ENCODE measurements around the gene YIF1B. TPM values are rescaled to one million over a fixed set of nuclear protein-coding genes. Genes with fewer than 3 reads are reported as not detected.

The YIF1B gene
- total and polyA plus RNA-seq, 2 donors from 2014 or later, result 30.3 to 62.7 TPM

GRCh38 chr19:38333245-38333644 lies 17.5 kb upstream of the YIF1B start:
- no peak overlapping the region for H3K4me3 ChIP-seq (ENCODE audit: low read length in 3 of 3)
- intact Hi-C loops (cut with DNase I), result loop anchor here (5.0 kb wide), 1 partner anchor 86 kb away; no protein-coding TSS in a partner anchor

GRCh38 chr19:38331728-38332127 lies 16.0 kb upstream of the YIF1B start:
- no peak overlapping the region for H3K27ac ChIP-seq (ENCODE audit: low read depth in 2 of 2, low read length in 2 of 2)
- FAIRE-seq, result no peak
- intact Hi-C loops (cut with DNase I), result loop anchor here (5.0 kb wide), 1 partner anchor 84 kb away; no protein-coding TSS in a partner anchor

More at GRCh38 chr19:38333245-38333644, 17.5 kb upstream of the YIF1B start:
- Histone ChIP-seq H3K9ac (ENCODE audit: low read length in 3 of 3) (no peak overlapping the region), H3K27ac (ENCODE audit: low read depth in 2 of 2, low read length in 2 of 2) (no peak overlapping the region), H3K36me3 (ENCODE audit: control insufficient read depth in 2 of 3, insufficient read depth in 3 of 3, low read length in 3 of 3) (no peaks in the 10 kb centered on the region), H3K9me3 (ENCODE audit: control insufficient read depth in 2 of 3, insufficient read depth in 1 of 3, low read length in 3 of 3) (no peaks in the 10 kb centered on the region), H3K27me3 (ENCODE audit: control insufficient read depth, insufficient read depth, low read length) (no peaks in the 10 kb centered on the region), H3K4me1 (ENCODE audit: control insufficient read depth in 2 of 3, insufficient read depth in 2 of 3, low read depth in 1 of 3, low read length in 3 of 3) (peaks cover 0 to 5% (median 0%) of the 10 kb centered on the region in 3 donors)
- FAIRE-seq (no peak), DNase-seq (no peak)
- TF ChIP-seq CTCF (IDR thresholded peaks at IDR 0.05; ENCODE audit: borderline replicate concordance, extremely low read depth, insufficient read depth), result no peak

GRCh38 chr19:38329651-38330050 lies 13.9 kb upstream of the YIF1B start:
- FAIRE-seq (no peak), DNase-seq (no peak)
- no peak overlapping the region for H3K27ac ChIP-seq (ENCODE audit: low read depth in 2 of 2, low read length in 2 of 2)
- no peaks in the 10 kb centered on the region for H3K36me3 ChIP-seq (ENCODE audit: control insufficient read depth in 2 of 3, insufficient read depth in 3 of 3, low read length in 3 of 3)
- H3K9me3 ChIP-seq (ENCODE audit: control insufficient read depth in 2 of 3, insufficient read depth in 1 of 3, low read length in 3 of 3), result no peaks in the 10 kb centered on the region
- intact Hi-C loops (cut with DNase I), result loop anchor here (5.0 kb wide), 1 partner anchor 82 kb away; no protein-coding TSS in a partner anchor
- TF ChIP-seq CTCF (IDR thresholded peaks at IDR 0.05; ENCODE audit: borderline replicate concordance, extremely low read depth, insufficient read depth), result no peak
- no peaks in the 10 kb centered on the region for H3K4me1 ChIP-seq (ENCODE audit: control insufficient read depth in 2 of 3, insufficient read depth in 2 of 3, low read depth in 1 of 3, low read length in 3 of 3)
- no peaks in the 10 kb centered on the region for H3K27me3 ChIP-seq (ENCODE audit: control insufficient read depth, insufficient read depth, low read length)
- no peak overlapping the region for H3K4me3 ChIP-seq (ENCODE audit: low read length in 3 of 3)
- no peak overlapping the region for H3K9ac ChIP-seq (ENCODE audit: low read length in 3 of 3)

More at GRCh38 chr19:38331728-38332127, 16.0 kb upstream of the YIF1B start:
- Histone ChIP-seq H3K27me3 (ENCODE audit: control insufficient read depth, insufficient read depth, low read length) (no peaks in the 10 kb centered on the region), H3K9me3 (ENCODE audit: control insufficient read depth in 2 of 3, insufficient read depth in 1 of 3, low read length in 3 of 3) (no peaks in the 10 kb centered on the region), H3K4me1 (ENCODE audit: control insufficient read depth in 2 of 3, insufficient read depth in 2 of 3, low read depth in 1 of 3, low read length in 3 of 3) (no peaks in the 10 kb centered on the region), H3K36me3 (ENCODE audit: control insufficient read depth in 2 of 3, insufficient read depth in 3 of 3, low read length in 3 of 3) (no peaks in the 10 kb centered on the region), H3K9ac (ENCODE audit: low read length in 3 of 3) (no peak overlapping the region), H3K4me3 (ENCODE audit: low read length in 3 of 3) (no peak overlapping the region)
- no peak for DNase-seq
- no peak for TF ChIP-seq CTCF (IDR thresholded peaks at IDR 0.05; ENCODE audit: borderline replicate concordance, extremely low read depth, insufficient read depth)

- no peaks in the 10 kb centered on the region for H3K36me3 ChIP-seq (ENCODE audit: control insufficient read depth in 2 of 3, insufficient read depth in 3 of 3, low read length in 3 of 3)
Observed at GRCh38 chr19:38326591-38326990, 10.8 kb upstream of the YIF1B start.

More at GRCh38 chr19:38326591-38326990, 10.8 kb upstream of the YIF1B start:
- peaks cover 0 to 4% (median 0%) of the 10 kb centered on the region in 3 donors for H3K4me1 ChIP-seq (ENCODE audit: control insufficient read depth in 2 of 3, insufficient read depth in 2 of 3, low read depth in 1 of 3, low read length in 3 of 3)
- TF ChIP-seq CTCF (IDR thresholded peaks at IDR 0.05; ENCODE audit: borderline replicate concordance, extremely low read depth, insufficient read depth), result no peak
- no peaks in the 10 kb centered on the region for H3K9me3 ChIP-seq (ENCODE audit: control insufficient read depth in 2 of 3, insufficient read depth in 1 of 3, low read length in 3 of 3)
- FAIRE-seq (no peak), DNase-seq (no peak)
- H3K4me3 ChIP-seq (ENCODE audit: low read length in 3 of 3), result no peak overlapping the region
- H3K27me3 ChIP-seq (ENCODE audit: control insufficient read depth, insufficient read depth, low read length), result no peaks in the 10 kb centered on the region
- no peak overlapping the region for H3K9ac ChIP-seq (ENCODE audit: low read length in 3 of 3)
- intact Hi-C loops (cut with DNase I), result no loop called here
- no peak overlapping the region for H3K27ac ChIP-seq (ENCODE audit: low read depth in 2 of 2, low read length in 2 of 2)

All from kidney (tissue), 14 donors.